Mucosa of gallbladder (tissue), 1 donor: Measurements from ENCODE around the gene FILIP1L. TPM values are rescaled to one million over a fixed set of nuclear protein-coding genes. Genes with fewer than 3 reads are reported as not detected.
"Not testable (repeated sequence)": the region's sequence is repeated elsewhere in the genome, so short reads cannot be mapped to it uniquely, and the experiment has no call there.

Source experiments
- DNase-seq: peaks from one replicate; pipeline ENCODE4 v3.0.0-alpha.2; 2020; ENCODE audit warnings: low spot score
- total RNA-seq: library from RNA; stranded (reverse); gene quantifications from one replicate; pipeline ENCODE4 v1.2.1, GENCODE V29; 2021
- donor health status: DM: no; HTN: no; CAD: no.

The FILIP1L gene
- total RNA-seq, 1 donor from 2014 or later: 142 TPM

DNA sequence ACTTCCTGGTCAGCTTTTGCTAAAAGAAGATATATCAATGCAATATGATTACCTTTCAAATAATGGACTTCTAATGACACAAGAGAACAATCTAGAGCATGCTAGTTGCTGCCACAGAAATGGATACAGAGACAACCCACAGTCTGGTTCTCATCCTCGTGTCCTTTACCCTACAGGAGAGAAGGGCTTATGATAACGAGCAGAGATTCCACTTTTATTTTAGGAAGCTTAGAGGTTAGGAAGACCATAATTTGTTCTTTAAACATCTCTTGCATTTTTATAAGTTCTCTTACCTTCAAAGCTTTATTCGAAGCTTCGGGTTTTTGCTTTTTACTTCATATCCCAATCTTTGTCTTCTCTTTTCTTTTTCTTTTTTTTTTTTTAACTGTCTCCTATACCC, 39.1 kb downstream of the FILIP1L start:
- DNase-seq: no peak

DNA sequence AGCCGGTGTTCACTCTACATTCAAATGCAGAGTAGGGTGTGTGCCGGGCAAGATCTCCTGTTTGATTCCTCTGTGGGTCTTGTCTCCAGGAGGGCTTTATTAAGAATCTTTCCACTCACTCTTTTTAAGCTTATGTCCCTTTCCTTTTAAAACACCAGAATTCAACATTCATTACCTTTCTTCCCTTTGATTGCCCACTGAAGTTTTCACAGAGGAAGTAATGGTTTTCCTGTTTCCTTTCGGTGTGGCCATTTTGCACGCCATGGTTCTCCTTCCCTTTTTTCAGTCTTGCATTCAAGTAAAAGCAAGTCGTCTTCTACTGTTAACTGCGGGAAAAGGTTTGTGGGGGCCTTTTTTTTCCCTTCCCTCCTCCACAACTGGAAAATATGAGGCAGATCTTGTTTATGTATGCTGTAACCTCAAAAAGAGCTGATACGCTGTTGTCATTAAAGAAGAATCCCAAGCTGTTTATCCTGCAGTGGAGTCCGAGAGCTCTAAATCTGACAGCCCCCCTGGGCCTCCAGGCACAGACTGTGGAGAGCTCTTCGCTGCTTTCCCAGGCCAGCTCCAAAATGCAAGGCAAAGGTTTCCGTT, 40.5 kb downstream of the FILIP1L start:
- no peak for DNase-seq

DNA sequence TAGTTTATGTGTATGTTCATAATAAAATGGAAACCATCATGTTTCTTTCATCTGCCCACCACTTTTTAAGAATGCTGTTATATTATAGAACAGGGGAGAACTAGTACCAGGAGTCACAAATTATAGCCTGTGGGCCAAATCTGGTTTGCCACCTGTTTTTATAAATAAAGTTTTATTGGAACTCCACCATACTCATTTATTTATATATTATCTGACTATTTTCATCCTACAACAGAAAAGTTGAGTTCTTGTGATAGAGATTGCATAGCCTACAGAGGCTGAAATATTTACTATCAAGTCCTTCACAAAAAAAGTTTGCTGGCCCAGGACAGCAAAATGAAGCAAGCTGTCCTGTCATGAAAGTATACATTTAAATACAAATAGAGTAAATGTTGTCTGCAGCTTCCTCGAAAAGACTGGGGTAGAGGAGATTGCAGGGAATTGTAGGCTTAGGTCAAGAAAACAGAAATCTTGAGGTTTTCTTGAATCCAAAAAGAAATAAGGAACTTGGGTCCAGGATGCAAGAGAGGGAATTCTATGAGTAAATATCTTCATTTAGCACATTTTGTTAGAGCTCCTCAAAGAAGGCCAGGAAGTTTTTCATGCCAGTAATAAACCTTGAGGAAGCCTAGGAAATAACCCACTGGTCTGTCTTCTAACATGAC, 41.1 kb downstream of the FILIP1L start:
- no peak for DNase-seq

- no peak for DNase-seq
Measured at GRCh38 chr3:100072326-100073048, 41.8 kb downstream of the FILIP1L start.

DNA sequence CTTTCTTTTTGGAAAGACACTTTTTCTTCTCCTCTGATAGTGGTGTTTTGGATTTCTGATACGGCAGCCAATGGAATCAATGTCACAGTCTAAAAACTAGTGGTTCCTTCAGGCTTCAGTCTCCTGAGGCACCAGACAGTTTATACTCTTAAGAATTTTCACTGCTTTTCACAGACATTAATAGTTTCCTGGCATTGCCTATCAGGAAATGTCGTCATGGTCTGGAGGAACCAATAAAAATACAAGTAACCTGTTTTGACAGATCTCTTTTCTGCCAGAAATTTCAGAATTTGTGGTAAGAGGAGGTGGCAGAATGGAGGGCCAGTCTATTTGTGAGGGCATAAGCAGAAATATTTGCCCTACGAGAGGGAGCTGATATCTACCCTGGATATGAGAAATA, 44.8 kb downstream of the FILIP1L start:
- DNase-seq: no peak

GRCh38 chr3:100068826-100069225, 45.5 kb downstream of the FILIP1L start:
- DNase-seq: peak; percentile 81

DNA sequence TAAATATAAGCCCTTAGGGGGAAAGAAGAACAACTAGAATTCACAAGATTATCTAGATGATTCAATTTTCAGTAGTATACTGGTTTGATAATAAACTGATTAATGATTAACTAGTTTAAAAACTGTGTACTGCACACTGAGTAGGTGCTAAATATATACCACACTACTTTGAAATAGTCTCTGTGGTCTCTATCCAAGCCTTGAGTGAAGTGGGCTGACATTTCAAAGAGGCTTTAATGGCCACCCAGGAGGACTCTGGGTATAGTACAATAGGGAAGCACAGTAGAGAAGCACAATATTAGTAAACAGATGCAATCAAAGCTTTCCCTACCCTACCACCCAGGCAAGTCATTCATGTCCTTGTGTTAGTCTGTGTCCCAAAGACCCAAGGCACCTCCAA, 46.7 kb downstream of the FILIP1L start:
- DNase-seq: no peak

GRCh38 chr3:100063929-100064461, 50.3 kb downstream of the FILIP1L start:
- no peak for DNase-seq

DNA sequence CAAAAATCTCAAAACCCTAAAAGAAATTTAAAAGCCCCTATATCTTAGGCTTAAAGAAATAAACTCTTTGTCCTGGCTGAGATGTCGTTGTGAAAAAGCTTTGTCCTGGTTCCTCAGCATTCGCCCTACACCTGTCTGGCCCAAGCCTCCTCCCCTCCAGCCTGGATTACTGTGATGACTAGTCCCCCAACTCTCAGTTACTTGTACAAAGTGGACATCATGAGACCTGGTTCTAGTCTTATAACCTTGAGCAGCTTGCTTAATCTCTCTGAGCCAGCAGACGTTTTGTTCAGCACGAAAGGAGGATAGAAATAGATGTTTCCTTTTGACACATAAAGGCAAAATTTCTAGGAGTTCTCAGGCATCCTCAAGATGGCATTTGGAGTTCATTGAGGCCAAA, 51.6 kb downstream of the FILIP1L start:
- DNase-seq: no peak

- no peak for DNase-seq
Measured at GRCh38 chr3:100060685-100061484, 53.4 kb downstream of the FILIP1L start.

- no peak for DNase-seq
Measured at GRCh38 chr3:100059472-100059871, 54.8 kb downstream of the FILIP1L start.

GRCh38 chr3:100057716-100058575, 56.4 kb downstream of the FILIP1L start:
- no peak for DNase-seq

DNA sequence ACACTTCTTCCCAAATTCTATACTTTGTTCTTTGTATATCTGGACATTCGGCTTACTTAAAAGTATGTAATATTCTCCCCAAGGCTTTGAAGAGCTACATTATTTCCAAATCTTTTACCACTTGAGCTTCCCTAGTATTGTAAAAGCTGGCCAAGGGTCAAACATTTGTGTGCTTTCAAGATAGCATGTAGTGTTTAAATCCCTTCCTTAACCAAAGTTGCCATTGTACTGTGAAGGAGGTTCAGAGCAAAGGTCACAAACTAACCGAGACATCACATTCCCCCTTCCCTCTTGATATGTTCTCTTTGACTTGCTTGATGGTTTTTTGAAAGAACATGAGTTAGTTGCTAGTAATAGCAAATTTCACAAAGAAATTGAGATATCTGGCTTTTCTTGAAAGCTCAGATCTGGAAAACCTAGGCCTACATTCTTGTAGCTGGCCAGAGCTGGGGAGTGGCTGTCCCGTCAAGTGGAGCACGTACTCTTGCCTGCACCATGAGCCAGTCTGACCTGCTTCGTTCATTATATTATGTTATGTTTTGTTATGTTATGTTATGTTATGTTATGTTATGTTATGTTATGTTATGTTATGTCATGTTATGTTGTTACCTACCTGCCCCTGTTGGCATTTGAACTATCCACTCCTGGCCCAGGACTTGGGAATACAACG, 60.2 kb downstream of the FILIP1L start:
- no peak for DNase-seq

DNA sequence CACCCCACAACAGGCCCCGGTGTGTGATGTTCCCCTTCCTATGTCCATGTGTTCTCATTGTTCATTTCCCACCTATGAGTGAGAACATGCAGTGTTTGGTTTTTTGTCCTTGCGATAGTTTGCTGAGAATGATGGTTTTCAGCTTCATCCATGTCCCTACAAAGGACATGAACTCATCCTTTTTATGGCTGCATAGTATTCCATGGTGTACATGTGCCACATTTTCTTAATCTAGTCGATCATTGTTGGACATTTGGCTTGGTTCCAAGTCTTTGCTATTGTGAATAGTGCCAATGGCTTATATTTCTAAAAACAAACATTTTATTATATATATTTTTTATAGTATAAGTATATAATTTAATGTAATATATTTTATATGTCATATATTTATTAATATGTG, 62.8 kb downstream of the FILIP1L start:
- DNase-seq: not testable (repeated sequence)

DNA sequence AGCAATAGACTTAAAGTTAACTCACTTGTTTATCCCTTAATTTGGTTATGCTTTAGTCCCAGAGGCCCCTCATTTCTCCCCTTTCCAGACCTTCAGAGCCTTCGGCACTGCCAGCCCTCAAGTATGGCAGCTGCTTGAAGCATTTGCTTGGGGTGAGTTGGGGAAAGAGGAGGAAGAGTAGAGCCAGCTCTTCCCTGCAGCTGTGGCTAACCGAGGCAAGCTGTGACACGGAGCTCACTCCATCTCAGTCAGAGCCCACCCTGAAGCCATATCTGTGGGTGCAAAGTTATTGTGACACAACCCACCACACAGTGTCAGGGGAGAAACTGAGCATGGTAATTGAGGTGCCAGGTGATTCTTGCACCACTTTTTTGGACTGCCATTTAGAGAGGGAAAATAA, 66.1 kb downstream of the FILIP1L start:
- DNase-seq: no peak

GRCh38 chr3:100047455-100048141, 66.7 kb downstream of the FILIP1L start:
- no peak for DNase-seq

DNA sequence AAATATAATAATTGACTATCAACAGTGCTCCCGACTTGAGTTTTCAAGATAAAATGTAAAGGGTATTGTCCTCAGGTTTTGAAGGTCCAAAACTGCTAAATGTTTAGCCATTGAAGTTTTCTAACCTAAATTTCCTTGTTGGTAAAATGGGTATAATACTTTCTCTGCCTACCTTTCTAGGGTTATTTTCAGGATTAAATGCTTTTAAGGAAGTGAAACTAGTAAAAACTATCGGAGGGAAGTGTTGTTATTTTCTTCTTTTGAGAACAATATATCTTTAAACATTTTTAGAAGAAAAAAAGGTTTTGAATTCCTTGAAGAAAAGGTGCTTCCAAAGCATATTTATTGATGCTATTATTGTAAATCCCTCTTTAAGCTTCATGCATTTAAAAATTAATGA, 67.3 kb downstream of the FILIP1L start:
- DNase-seq: no peak

- peak; percentile 46 for DNase-seq
Measured at GRCh38 chr3:100045696-100046095, 68.6 kb downstream of the FILIP1L start.

- DNase-seq: no peak
Measured at GRCh38 chr3:100044369-100044768, 69.9 kb downstream of the FILIP1L start.

GRCh38 chr3:100043271-100043670, 71.0 kb downstream of the FILIP1L start:
- DNase-seq: no peak
